GM19324 (cell line): Measurements from ENCODE around the gene TRAPPC10.

Experiments
- ATAC-seq: cut with Tn5 transposase; IDR thresholded peaks from one replicate; pipeline ENCODE4 v1.9.1; 2021; ENCODE audit warnings: mild to moderate bottlenecking, moderate library complexity; ENCODE audit not compliant: unreplicated experiment, low FRiP score

Gene TRAPPC10

GRCh38 chr21:44058981-44059380 is 46.9 kb downstream of the TRAPPC10 start:
- ATAC-seq: no peak

GRCh38 chr21:44059710-44060109 is 47.6 kb downstream of the TRAPPC10 start:
- ATAC-seq: no peak

GRCh38 chr21:44062380-44062779 is 50.3 kb downstream of the TRAPPC10 start:
- no peak for ATAC-seq

GRCh38 chr21:44063151-44063912 is 51.2 kb downstream of the TRAPPC10 start:
- ATAC-seq: no peak

- no peak for ATAC-seq
These were observed 52.8 kb downstream of the TRAPPC10 start for GRCh38 chr21:44064852-44065403.

- no peak for ATAC-seq
These were observed 53.3 kb downstream of the TRAPPC10 start for GRCh38 chr21:44065428-44065827.

- no peak for ATAC-seq
These were observed 54.0 kb downstream of the TRAPPC10 start for GRCh38 chr21:44066116-44066515.

GRCh38 chr21:44067011-44067839 is 55.1 kb downstream of the TRAPPC10 start:
- no peak for ATAC-seq

- no peak for ATAC-seq
These were observed 58.3 kb downstream of the TRAPPC10 start for GRCh38 chr21:44070391-44070790.

GRCh38 chr21:44071359-44072104 is 59.4 kb downstream of the TRAPPC10 start:
- ATAC-seq: no peak

- ATAC-seq: no peak
These were observed 60.0 kb downstream of the TRAPPC10 start for GRCh38 chr21:44072111-44072510.

- ATAC-seq: no peak
These were observed 62.3 kb downstream of the TRAPPC10 start for GRCh38 chr21:44074315-44074958.

- ATAC-seq: no peak
These were observed 64.2 kb downstream of the TRAPPC10 start for GRCh38 chr21:44076316-44076715.

GRCh38 chr21:44078411-44078981 is 66.4 kb downstream of the TRAPPC10 start:
- ATAC-seq: no peak

GRCh38 chr21:44079446-44079845 is 67.3 kb downstream of the TRAPPC10 start:
- ATAC-seq: no peak

GRCh38 chr21:44079846-44080245 is 67.7 kb downstream of the TRAPPC10 start:
- no peak for ATAC-seq

GRCh38 chr21:44082648-44083440 is 70.7 kb downstream of the TRAPPC10 start:
- ATAC-seq: no peak

GRCh38 chr21:44083631-44084291 is 71.7 kb downstream of the TRAPPC10 start:
- ATAC-seq: no peak
